CD14-positive monocyte (primary cell): ENCODE results near the gene KLF6. TPM values are rescaled to one million over a fixed set of nuclear protein-coding genes. Genes with fewer than 3 reads are reported as not detected.
A peak's percentile ranks its signal among the peaks of the same experiment; 100 is the strongest.

Experiments used
- DNase-seq, 3 donors: peaks; one replicate each; pipeline ENCODE4 v3.0.0-alpha.2; 2011 to 2022
- H2AFZ ChIP-seq: 2 replicates; pipeline ENCODE4 v1.6.0; 2012; ENCODE audit warnings: mild to moderate bottlenecking, low read depth, low read length, inconsistent platforms; ENCODE audit not compliant: insufficient read depth, poor library complexity, severe bottlenecking
- H3K27ac ChIP-seq, 2 donors: 1 replicate in 1 of 2; 2 replicates in 1 of 2; pipeline ENCODE4 v1.5.1; 2012 to 2013; ENCODE audit warnings: low read length in 2 of 2, control low read depth in 1 of 2, inconsistent platforms in 1 of 2, low read depth in 1 of 2, mild to moderate bottlenecking in 1 of 2
- H3K27me3 ChIP-seq, 2 donors: one replicate each; pipeline versions ENCODE4 v1.6.0 to v1.6.1; 2011 to 2013; ENCODE audit warnings: low read length in 2 of 2; ENCODE audit not compliant: control insufficient read depth in 2 of 2, insufficient read depth in 2 of 2
- H3K36me3 ChIP-seq, 2 donors: replicated peaks in 1 of 2; 1 replicate in 1 of 2; 2 replicates in 1 of 2; pipeline versions ENCODE4 v1.5.1 to v1.6.1; 2012 to 2013; ENCODE audit warnings: low read length in 2 of 2, control low read depth in 1 of 2, inconsistent platforms in 1 of 2, mild to moderate bottlenecking in 1 of 2; ENCODE audit not compliant: insufficient read depth in 2 of 2, control insufficient read depth in 1 of 2
- H3K4me1 ChIP-seq, 2 donors: 1 replicate in 1 of 2; 2 replicates in 1 of 2; pipeline versions ENCODE4 v1.5.1 to v1.6.1; 2012 to 2013; ENCODE audit warnings: low read length in 2 of 2, control low read depth in 1 of 2, inconsistent platforms in 1 of 2, mild to moderate bottlenecking in 1 of 2, moderate library complexity in 1 of 2; ENCODE audit not compliant: insufficient read depth in 2 of 2, control insufficient read depth in 1 of 2
- H3K4me2 ChIP-seq: replicated peaks from 2 replicates; pipeline ENCODE3; 2012; ENCODE audit warnings: low read length, moderate library complexity, mild to moderate bottlenecking; ENCODE audit not compliant: poor library complexity, severe bottlenecking; ENCODE audit errors: extremely low read depth
- H3K4me3 ChIP-seq, 3 experiments: fragments of 200-600 bp in 1 of 3; sonication (generic) in 1 of 3; replicated peaks in 1 of 3; 1 replicate in 2 of 3; 2 replicates in 1 of 3; pipeline ENCODE4 v1.5.1; 2011 to 2013; ENCODE audit warnings: low read length in 3 of 3, mild to moderate bottlenecking in 3 of 3, control low read depth in 2 of 3, low read depth in 2 of 3, inconsistent platforms in 1 of 3, moderate library complexity in 1 of 3
- H3K79me2 ChIP-seq: 2 replicates; pipeline ENCODE4 v1.6.0; 2012; ENCODE audit warnings: mild to moderate bottlenecking, control low read depth, inconsistent platforms, low read length, moderate library complexity; ENCODE audit not compliant: insufficient read depth
- H3K9ac ChIP-seq: 2 replicates; pipeline ENCODE4 v1.6.0; 2017; ENCODE audit warnings: low read length, mild to moderate bottlenecking; ENCODE audit not compliant: insufficient read depth, poor library complexity, severe bottlenecking
- H3K9me3 ChIP-seq, 2 donors: replicated peaks in 1 of 2; 1 replicate in 1 of 2; 2 replicates in 1 of 2; pipeline versions ENCODE4 v1.5.1 to v1.6.1; 2012 to 2013; ENCODE audit warnings: low read length in 2 of 2, control low read depth in 1 of 2; ENCODE audit not compliant: control insufficient read depth in 1 of 2, insufficient read depth in 1 of 2
- H4K20me1 ChIP-seq: 2 replicates; pipeline ENCODE4 v1.6.0; 2012; ENCODE audit warnings: mild to moderate bottlenecking, low read length, control low read depth, moderate library complexity; ENCODE audit not compliant: insufficient read depth
- H3K27ac Mint-ChIP-seq, 7 donors: one replicate each; pipeline ENCODE4 v1.8.0; 2020; ENCODE audit warnings: mild to moderate bottlenecking in 7 of 7, mixed read lengths in 7 of 7, moderate library complexity in 6 of 7, inconsistent platforms in 2 of 7
- H3K27me3 Mint-ChIP-seq, 3 donors: one replicate each; pipeline ENCODE4 v1.8.0; 2021 to 2022; ENCODE audit warnings: low read depth in 3 of 3, mild to moderate bottlenecking in 3 of 3, mixed read lengths in 3 of 3, moderate library complexity in 3 of 3, inconsistent platforms in 1 of 3
- H3K36me3 Mint-ChIP-seq, 2 donors: one replicate each; pipeline ENCODE4 v1.8.0; 2020; ENCODE audit warnings: mixed read lengths in 2 of 2, inconsistent platforms in 1 of 2, mild to moderate bottlenecking in 1 of 2
- H3K4me1 Mint-ChIP-seq: one replicate; pipeline ENCODE4 v1.8.0; 2020; ENCODE audit warnings: mild to moderate bottlenecking, mixed read lengths
- H3K4me3 Mint-ChIP-seq, 2 donors: one replicate each; pipeline ENCODE4 v1.8.0; 2020; ENCODE audit warnings: mild to moderate bottlenecking in 2 of 2, mixed read lengths in 2 of 2, moderate library complexity in 1 of 2
- H3K9me3 Mint-ChIP-seq, 7 donors: one replicate each; pipeline ENCODE4 v1.8.0; 2020 to 2022; ENCODE audit warnings: mixed read lengths in 7 of 7, mild to moderate bottlenecking in 6 of 7, moderate library complexity in 6 of 7, inconsistent platforms in 2 of 7
- WGBS: methylation state at CpG from one replicate; pipeline ENCODE4 v1.1.5; 2013; ENCODE audit warnings: missing lambda C conversion rate; ENCODE audit not compliant: insufficient coverage; 5-methylcytosine and 5-hydroxymethylcytosine counted together
- intact Hi-C, 2 donors: fragments of 100-400 bp; cut with micrococcal nuclease; formaldehyde crosslinking; loops; one replicate each; pipeline versions ENCODE4 v1.15.0 to v1.15.1; 2023
- polyA plus RNA-seq, 3 donors: library from polyadenylated mRNA; depleted of rRNA in 1 of 3; unstranded in 2 of 3; stranded (reverse) in 1 of 3; fragments of 300-500 nt in 2 of 3; fragments of >200 nt in 1 of 3; fragmentation: Illumina TruSeq in 2 of 3; gene quantifications; 1 replicate in 2 of 3; 2 replicates in 1 of 3; pipeline ENCODE4 v1.2.3, GENCODE V29; 2012 to 2021
- TF ChIP-seq, protein P1 (sequence below): fragments of 200-600 bp; IDR thresholded peaks from one replicate; pipeline ENCODE4 v1.8.0; 2022; ENCODE audit warnings: antibody characterized with exemption, mild to moderate bottlenecking

KLF6 gene
- polyA plus RNA-seq, 3 donors: 436 to 510 (median 499) TPM

DNA sequence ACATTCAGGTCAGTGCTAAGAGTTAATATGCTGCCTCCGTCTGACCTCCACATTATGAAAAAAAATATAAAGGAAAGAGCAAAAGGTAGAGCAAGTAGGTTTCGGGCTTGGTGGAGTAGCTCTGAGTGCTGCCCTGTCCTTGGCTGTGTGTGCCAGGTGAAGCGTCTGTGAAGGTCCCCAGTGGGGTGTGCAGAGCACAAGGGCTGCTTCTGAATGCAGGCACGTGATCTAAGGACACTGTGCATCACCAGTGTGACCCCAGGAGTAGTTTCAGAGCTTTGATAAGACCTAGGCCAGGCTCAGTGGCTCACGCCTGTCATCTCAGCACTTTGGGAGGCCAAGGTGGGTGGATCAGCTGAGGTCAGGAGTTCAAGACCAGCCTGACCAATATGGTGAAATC is 36.0 kb downstream of the KLF6 start:
- Histone ChIP-seq H3K4me1 (peaks cover 25 to 32% of the 10 kb centered on the region in 2 donors), H3K4me3 (no peak overlapping the region), H3K9ac (no peak overlapping the region), H3K9me3 (no peaks in the 10 kb centered on the region), H3K79me2 (no peaks in the 10 kb centered on the region), H3K36me3 (no peaks in the 10 kb centered on the region), H2AFZ (no peak overlapping the region), H3K27me3 (no peaks in the 10 kb centered on the region), H3K27ac (peak overlapping the region; percentile 39 to 77), H4K20me1 (no peaks in the 10 kb centered on the region), H3K4me2 (peak overlapping the region; percentile 1)
- peak overlapping the region in 1 of 2 donors; percentile 11 for H3K4me3 Mint-ChIP-seq
- no peak for DNase-seq
- peaks cover 34% of the 10 kb centered on the region for H3K4me1 Mint-ChIP-seq
- WGBS: 96% methylated on average over 5 of the region's 5 CpGs
- TF ChIP-seq, protein P1, sequence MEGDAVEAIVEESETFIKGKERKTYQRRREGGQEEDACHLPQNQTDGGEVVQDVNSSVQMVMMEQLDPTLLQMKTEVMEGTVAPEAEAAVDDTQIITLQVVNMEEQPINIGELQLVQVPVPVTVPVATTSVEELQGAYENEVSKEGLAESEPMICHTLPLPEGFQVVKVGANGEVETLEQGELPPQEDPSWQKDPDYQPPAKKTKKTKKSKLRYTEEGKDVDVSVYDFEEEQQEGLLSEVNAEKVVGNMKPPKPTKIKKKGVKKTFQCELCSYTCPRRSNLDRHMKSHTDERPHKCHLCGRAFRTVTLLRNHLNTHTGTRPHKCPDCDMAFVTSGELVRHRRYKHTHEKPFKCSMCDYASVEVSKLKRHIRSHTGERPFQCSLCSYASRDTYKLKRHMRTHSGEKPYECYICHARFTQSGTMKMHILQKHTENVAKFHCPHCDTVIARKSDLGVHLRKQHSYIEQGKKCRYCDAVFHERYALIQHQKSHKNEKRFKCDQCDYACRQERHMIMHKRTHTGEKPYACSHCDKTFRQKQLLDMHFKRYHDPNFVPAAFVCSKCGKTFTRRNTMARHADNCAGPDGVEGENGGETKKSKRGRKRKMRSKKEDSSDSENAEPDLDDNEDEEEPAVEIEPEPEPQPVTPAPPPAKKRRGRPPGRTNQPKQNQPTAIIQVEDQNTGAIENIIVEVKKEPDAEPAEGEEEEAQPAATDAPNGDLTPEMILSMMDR: no peak
- no peaks in the 10 kb centered on the region for H3K36me3 Mint-ChIP-seq
- peak overlapping the region; percentile 75 to 90 (median 79) for H3K27ac Mint-ChIP-seq
- H3K9me3 Mint-ChIP-seq: no peaks in the 10 kb centered on the region
- intact Hi-C loops: no loop called here
- peaks cover 0 to 13% (median 4%) of the 10 kb centered on the region in 3 donors for H3K27me3 Mint-ChIP-seq

DNA sequence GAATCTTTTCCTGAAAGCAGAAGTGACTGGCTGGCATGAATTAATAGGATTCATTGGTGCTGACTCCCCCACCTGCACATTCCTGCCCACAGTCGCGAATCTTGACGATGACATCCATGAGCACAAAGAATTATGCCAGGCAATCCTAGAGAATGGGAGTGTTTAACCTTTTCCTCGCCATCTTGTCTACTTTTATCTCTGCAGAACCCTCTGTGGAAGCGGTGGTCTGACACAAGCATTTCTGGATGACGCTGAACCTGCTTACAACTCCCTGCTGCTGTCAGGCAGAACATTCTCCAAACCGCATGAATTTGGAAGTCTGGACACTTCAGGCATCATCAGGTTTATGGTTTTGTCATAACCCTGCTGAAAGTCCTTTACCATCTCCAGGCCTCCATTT is 36.5 kb downstream of the KLF6 start:
- no peaks in the 10 kb centered on the region for H3K9me3 Mint-ChIP-seq

More for the DNA sequence above, 36.5 kb downstream of the KLF6 start:
- Histone ChIP-seq H3K4me1 (peaks cover 25 to 33% of the 10 kb centered on the region in 2 donors), H3K27ac (no peak overlapping the region), H3K4me2 (no peak overlapping the region), H4K20me1 (no peaks in the 10 kb centered on the region), H3K9ac (no peak overlapping the region), H3K27me3 (no peaks in the 10 kb centered on the region), H3K36me3 (no peaks in the 10 kb centered on the region), H3K4me3 (no peak overlapping the region), H3K9me3 (no peaks in the 10 kb centered on the region), H3K79me2 (no peaks in the 10 kb centered on the region), H2AFZ (no peak overlapping the region)
- H3K27ac Mint-ChIP-seq: peak overlapping the region in 2 of 7 donors; percentile 6 to 50
- TF ChIP-seq, protein P1: no peak
- 80% methylated on average over 4 of the region's 7 CpGs for WGBS
- peaks cover 0 to 12% (median 4%) of the 10 kb centered on the region in 3 donors for H3K27me3 Mint-ChIP-seq
- peaks cover 34% of the 10 kb centered on the region for H3K4me1 Mint-ChIP-seq
- H3K4me3 Mint-ChIP-seq: no peak overlapping the region
- intact Hi-C loops: no loop called here
- no peaks in the 10 kb centered on the region for H3K36me3 Mint-ChIP-seq
- DNase-seq: no peak
